EL (cell line): ENCODE results near the gene PIP5K1C.
"Not testable (repeated sequence)": the region's sequence is repeated elsewhere in the genome, so short reads cannot be mapped to it uniquely, and the experiment has no call there.

Experiments
- DNase-seq: peaks from one replicate; pipeline ENCODE4 v3.0.0-alpha.2; 2016

The PIP5K1C gene

GRCh38 chr19:3659746-3660112 lies 40.5 kb downstream of the PIP5K1C start:
- no peak for DNase-seq

GRCh38 chr19:3658870-3659745 lies 41.2 kb downstream of the PIP5K1C start:
- no peak for DNase-seq

GRCh38 chr19:3658004-3658869 lies 42.0 kb downstream of the PIP5K1C start:
- DNase-seq, result no peak

- no peak for DNase-seq
Observed at GRCh38 chr19:3657395-3657769, 42.9 kb downstream of the PIP5K1C start.

- DNase-seq, result no peak
Observed at GRCh38 chr19:3656747-3657394, 43.4 kb downstream of the PIP5K1C start.

- DNase-seq, result peak; percentile 93
Observed at GRCh38 chr19:3656073-3656746, 44.1 kb downstream of the PIP5K1C start.

GRCh38 chr19:3655402-3656072 lies 44.7 kb downstream of the PIP5K1C start:
- DNase-seq, result peak; percentile 99

GRCh38 chr19:3653865-3654513 lies 46.3 kb downstream of the PIP5K1C start:
- no peak for DNase-seq

- DNase-seq, result no peak
Observed at GRCh38 chr19:3653081-3653795, 47.0 kb downstream of the PIP5K1C start.

GRCh38 chr19:3652422-3652821 lies 47.8 kb downstream of the PIP5K1C start:
- DNase-seq, result no peak

GRCh38 chr19:3651684-3652083 lies 48.6 kb downstream of the PIP5K1C start:
- no peak for DNase-seq

- no peak for DNase-seq
Observed at GRCh38 chr19:3649888-3650287, 50.4 kb downstream of the PIP5K1C start.

- DNase-seq, result no peak
Observed at GRCh38 chr19:3648037-3648905, 52.0 kb downstream of the PIP5K1C start.

- not testable (repeated sequence) for DNase-seq
Observed at GRCh38 chr19:3647102-3647501, 53.2 kb downstream of the PIP5K1C start.

GRCh38 chr19:3646336-3647092 lies 53.8 kb downstream of the PIP5K1C start:
- DNase-seq, result no peak

- no peak for DNase-seq
Observed at GRCh38 chr19:3645726-3646125, 54.5 kb downstream of the PIP5K1C start.

GRCh38 chr19:3645067-3645396 lies 55.2 kb downstream of the PIP5K1C start:
- DNase-seq, result no peak

- no peak for DNase-seq
Observed at GRCh38 chr19:3644351-3645066, 55.8 kb downstream of the PIP5K1C start.
